LNCaP clone FGC (cell line): ENCODE measurements around the gene SMCO4.
"Not testable (repeated sequence)": the region's sequence is repeated elsewhere in the genome, so short reads cannot be mapped to it uniquely, and the experiment has no call there.

Source experiments
- DNase-seq: peaks from one replicate; pipeline ENCODE4 v3.0.0-alpha.2; 2011; ENCODE audit warnings: low read depth
- H3K4me3 ChIP-seq: 2 replicates; pipeline ENCODE4 v1.5.1; 2011; ENCODE audit warnings: mild to moderate bottlenecking, low read depth, low read length, control low read depth
- CTCF ChIP-seq: IDR thresholded peaks from 2 replicates; pipeline ENCODE4 v1.5.1; 2012; ENCODE audit warnings: mild to moderate bottlenecking; ENCODE audit not compliant: control insufficient read depth, insufficient read depth; ENCODE audit errors: extremely low read depth

The SMCO4 gene

GRCh38 chr11:93467054-93467453 lies 76.1 kb downstream of the SMCO4 start:
- H3K4me3 ChIP-seq = no peak overlapping the region
- TF ChIP-seq CTCF = no peak
- DNase-seq = no peak

GRCh38 chr11:93464927-93465540 lies 78.2 kb downstream of the SMCO4 start:
- DNase-seq = no peak

GRCh38 chr11:93463666-93464065 lies 79.5 kb downstream of the SMCO4 start:
- not testable (repeated sequence) for H3K4me3 ChIP-seq, DNase-seq

More at GRCh38 chr11:93464927-93465540, 78.2 kb downstream of the SMCO4 start:
- TF ChIP-seq CTCF = no peak
- H3K4me3 ChIP-seq = no peak overlapping the region

- TF ChIP-seq CTCF = no peak
- DNase-seq = no peak
- H3K4me3 ChIP-seq = no peak overlapping the region
These were observed 84.9 kb downstream of the SMCO4 start for GRCh38 chr11:93458286-93458685.

GRCh38 chr11:93444617-93445073 lies 98.5 kb downstream of the SMCO4 start:
- no peak overlapping the region for H3K4me3 ChIP-seq
- no peak for DNase-seq
- TF ChIP-seq CTCF = no peak

- DNase-seq, H3K4me3 ChIP-seq: not testable (repeated sequence)
These were observed 100.0 kb downstream of the SMCO4 start for GRCh38 chr11:93443232-93443631.

- DNase-seq = no peak
- H3K4me3 ChIP-seq = no peak overlapping the region
- TF ChIP-seq CTCF = no peak
These were observed 110.9 kb downstream of the SMCO4 start for GRCh38 chr11:93432247-93432646.
